Mesothelial cell of epicardium (in vitro differentiated cells): ENCODE measurements around the gene CD70. TPM values are rescaled to one million over a fixed set of nuclear protein-coding genes. Genes with fewer than 3 reads are reported as not detected.
A peak's percentile ranks its signal among the peaks of the same experiment; 100 is the strongest.
"Not testable (repeated sequence)": the region's sequence is repeated elsewhere in the genome, so short reads cannot be mapped to it uniquely, and the experiment has no call there.

ENCODE experiments used
- DNase-seq, 2 experiments: peaks; one replicate each; pipeline ENCODE4 v3.0.0; 2021; ENCODE audit warnings: low spot score in 2 of 2; ENCODE audit not compliant: unreplicated experiment in 2 of 2
- H3K27ac Mint-ChIP-seq: 2 replicates; pipeline ENCODE4 v1.8.0; 2021; ENCODE audit warnings: mixed read lengths
- H3K27me3 Mint-ChIP-seq: 2 replicates; pipeline ENCODE4 v1.8.0; 2021; ENCODE audit warnings: low read depth, mixed read lengths
- H3K36me3 Mint-ChIP-seq: 2 replicates; pipeline ENCODE4 v1.8.0; 2021; ENCODE audit warnings: mixed read lengths
- H3K4me1 Mint-ChIP-seq: 2 replicates; pipeline ENCODE4 v1.8.0; 2021; ENCODE audit warnings: mixed read lengths
- H3K4me3 Mint-ChIP-seq: 2 replicates; pipeline ENCODE4 v1.8.0; 2021; ENCODE audit warnings: mild to moderate bottlenecking, moderate library complexity, mixed read lengths
- H3K9me3 Mint-ChIP-seq: 2 replicates; pipeline ENCODE4 v1.8.0; 2021; ENCODE audit warnings: mixed read lengths
- total RNA-seq: library from RNA; stranded (reverse); gene quantifications from 3 replicates; pipeline ENCODE4 v1.2.1, GENCODE V29; 2021
- TF ChIP-seq, protein P1 (sequence below): fragments of 200-600 bp; sonication (generic); IDR thresholded peaks from one replicate; pipeline ENCODE4 v1.5.0; 2021; ENCODE audit warnings: antibody characterized with exemption; ENCODE audit not compliant: unreplicated experiment

The CD70 gene
- total RNA-seq, 1 donor from 2014 or later: not detected

DNA sequence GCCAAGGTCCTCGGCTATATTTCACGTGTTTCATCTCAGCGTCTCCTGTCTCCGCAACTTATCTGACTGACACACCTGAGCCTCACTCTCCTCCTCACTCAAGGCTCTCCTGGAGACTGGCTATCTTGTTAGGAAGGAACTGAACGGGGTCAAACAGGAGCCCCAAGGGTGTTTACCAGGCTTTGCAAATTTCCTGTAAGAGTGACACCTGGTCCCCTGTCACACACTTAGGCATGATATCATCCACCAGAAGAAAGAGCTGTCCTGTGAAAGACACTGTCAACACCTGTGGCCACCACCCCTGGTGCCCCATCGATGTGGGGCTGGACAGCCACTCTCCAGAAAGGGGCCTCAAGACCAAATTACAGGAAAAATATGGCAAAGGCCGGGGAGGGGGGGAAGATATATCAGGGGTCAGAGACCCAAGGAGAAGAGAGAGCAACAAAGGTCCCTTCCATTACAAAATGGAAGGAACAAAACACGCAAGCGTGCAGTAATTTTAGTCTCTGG lies 2.9 kb downstream of the CD70 start:
- H3K36me3 Mint-ChIP-seq: no peaks in the 10 kb centered on the region
- H3K4me1 Mint-ChIP-seq: peaks cover 7% of the 10 kb centered on the region
- TF ChIP-seq, protein P1, sequence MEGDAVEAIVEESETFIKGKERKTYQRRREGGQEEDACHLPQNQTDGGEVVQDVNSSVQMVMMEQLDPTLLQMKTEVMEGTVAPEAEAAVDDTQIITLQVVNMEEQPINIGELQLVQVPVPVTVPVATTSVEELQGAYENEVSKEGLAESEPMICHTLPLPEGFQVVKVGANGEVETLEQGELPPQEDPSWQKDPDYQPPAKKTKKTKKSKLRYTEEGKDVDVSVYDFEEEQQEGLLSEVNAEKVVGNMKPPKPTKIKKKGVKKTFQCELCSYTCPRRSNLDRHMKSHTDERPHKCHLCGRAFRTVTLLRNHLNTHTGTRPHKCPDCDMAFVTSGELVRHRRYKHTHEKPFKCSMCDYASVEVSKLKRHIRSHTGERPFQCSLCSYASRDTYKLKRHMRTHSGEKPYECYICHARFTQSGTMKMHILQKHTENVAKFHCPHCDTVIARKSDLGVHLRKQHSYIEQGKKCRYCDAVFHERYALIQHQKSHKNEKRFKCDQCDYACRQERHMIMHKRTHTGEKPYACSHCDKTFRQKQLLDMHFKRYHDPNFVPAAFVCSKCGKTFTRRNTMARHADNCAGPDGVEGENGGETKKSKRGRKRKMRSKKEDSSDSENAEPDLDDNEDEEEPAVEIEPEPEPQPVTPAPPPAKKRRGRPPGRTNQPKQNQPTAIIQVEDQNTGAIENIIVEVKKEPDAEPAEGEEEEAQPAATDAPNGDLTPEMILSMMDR: no peak
- no peak overlapping the region for H3K27ac Mint-ChIP-seq
- no peak for DNase-seq
- H3K4me3 Mint-ChIP-seq: no peak overlapping the region
- no peaks in the 10 kb centered on the region for H3K9me3 Mint-ChIP-seq
- H3K27me3 Mint-ChIP-seq: peaks cover 86% of the 10 kb centered on the region

DNA sequence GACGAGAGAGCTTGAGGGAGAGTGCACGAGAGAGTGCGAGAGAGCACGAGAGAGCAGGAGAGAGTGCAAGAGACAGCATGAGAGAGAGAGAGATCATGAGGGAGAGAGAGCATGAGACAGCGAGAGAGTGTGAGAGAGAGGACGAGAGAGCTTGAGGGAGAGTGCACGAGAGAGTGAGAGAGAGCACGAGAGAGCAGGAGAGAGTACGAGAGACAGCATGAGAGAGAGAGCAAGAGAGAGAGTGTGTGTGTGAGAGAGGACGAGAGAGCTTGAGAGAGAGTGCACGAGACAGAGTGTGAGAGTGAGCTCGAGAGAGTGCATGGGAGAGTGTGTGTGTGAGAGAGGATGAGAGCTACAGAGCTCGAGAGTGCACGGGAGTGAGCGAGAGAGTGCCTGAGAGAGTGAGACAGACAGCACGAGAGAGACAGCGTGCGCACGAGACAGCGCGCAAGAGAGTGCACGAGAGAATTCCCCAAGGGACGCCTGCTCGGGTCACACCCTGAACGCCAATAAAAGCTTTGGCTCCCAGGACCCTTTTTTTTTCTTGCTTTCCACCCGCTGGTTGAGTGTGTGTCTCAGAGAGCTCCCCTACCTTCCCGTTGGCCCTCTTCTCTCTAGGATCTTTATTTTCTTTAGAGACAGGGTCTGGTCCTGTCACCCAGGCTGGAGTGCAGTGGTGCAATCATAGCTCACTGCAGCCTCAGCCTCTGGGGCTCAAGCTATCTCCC lies 3.7 kb downstream of the CD70 start:
- Mint-ChIP-seq H3K36me3 (no peaks in the 10 kb centered on the region), H3K27me3 (peaks cover 79% of the 10 kb centered on the region), H3K4me1 (peaks cover 7% of the 10 kb centered on the region), H3K27ac (no peak overlapping the region), H3K4me3 (peak overlapping the region; percentile 34), H3K9me3 (no peaks in the 10 kb centered on the region)
- TF ChIP-seq, protein P1: no peak
- no peak for DNase-seq

DNA sequence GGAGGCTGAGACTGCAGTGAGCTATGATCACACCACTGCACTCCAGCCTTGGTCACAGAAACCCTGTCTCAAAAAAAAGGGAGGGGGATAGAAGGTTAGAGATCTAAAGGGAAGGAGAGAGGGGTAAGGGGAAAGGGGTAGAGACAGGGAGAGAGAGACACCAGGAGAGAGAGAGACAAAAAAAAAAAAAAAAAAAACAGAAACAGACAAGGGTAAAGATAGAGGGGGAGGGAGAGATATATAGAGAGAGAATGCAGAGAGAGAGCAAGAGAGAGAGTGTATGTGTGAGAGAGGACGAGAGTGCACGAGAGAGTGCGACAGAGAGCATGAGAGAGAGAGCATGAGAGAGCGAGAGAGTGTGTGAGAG lies 4.2 kb downstream of the CD70 start:
- H3K4me3 Mint-ChIP-seq: peak overlapping the region; percentile 34
- H3K27me3 Mint-ChIP-seq: peaks cover 76% of the 10 kb centered on the region
- no peaks in the 10 kb centered on the region for H3K9me3 Mint-ChIP-seq
- TF ChIP-seq, protein P1: no peak
- peaks cover 7% of the 10 kb centered on the region for H3K4me1 Mint-ChIP-seq
- no peaks in the 10 kb centered on the region for H3K36me3 Mint-ChIP-seq
- DNase-seq: no peak
- H3K27ac Mint-ChIP-seq: no peak overlapping the region

DNA sequence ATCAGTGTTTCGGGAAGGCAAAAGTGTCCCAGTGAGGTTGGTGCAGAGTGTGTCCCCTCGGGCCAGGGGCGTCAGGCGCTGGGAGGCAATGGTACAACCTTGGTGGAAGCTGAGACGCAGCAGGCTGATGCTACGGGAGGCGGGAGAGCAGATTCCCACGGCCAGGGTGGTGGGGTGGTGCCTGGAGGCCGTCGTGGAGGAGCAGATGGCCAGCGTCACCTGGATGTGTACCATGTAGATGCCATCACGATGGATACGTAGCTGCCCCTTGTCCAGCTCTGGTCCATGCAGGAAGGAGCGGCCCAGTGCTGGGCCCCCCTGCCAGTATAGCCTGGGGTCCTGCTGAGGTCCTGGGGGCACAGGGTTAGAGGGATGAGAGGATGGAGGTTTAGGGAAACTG lies 4.9 kb downstream of the CD70 start:
- H3K4me1 Mint-ChIP-seq: peaks cover 7% of the 10 kb centered on the region
- H3K4me3 Mint-ChIP-seq: no peak overlapping the region
- no peaks in the 10 kb centered on the region for H3K9me3 Mint-ChIP-seq
- H3K27ac Mint-ChIP-seq: no peak overlapping the region
- DNase-seq: no peak
- peaks cover 72% of the 10 kb centered on the region for H3K27me3 Mint-ChIP-seq
- no peaks in the 10 kb centered on the region for H3K36me3 Mint-ChIP-seq
- TF ChIP-seq, protein P1: no peak

DNA sequence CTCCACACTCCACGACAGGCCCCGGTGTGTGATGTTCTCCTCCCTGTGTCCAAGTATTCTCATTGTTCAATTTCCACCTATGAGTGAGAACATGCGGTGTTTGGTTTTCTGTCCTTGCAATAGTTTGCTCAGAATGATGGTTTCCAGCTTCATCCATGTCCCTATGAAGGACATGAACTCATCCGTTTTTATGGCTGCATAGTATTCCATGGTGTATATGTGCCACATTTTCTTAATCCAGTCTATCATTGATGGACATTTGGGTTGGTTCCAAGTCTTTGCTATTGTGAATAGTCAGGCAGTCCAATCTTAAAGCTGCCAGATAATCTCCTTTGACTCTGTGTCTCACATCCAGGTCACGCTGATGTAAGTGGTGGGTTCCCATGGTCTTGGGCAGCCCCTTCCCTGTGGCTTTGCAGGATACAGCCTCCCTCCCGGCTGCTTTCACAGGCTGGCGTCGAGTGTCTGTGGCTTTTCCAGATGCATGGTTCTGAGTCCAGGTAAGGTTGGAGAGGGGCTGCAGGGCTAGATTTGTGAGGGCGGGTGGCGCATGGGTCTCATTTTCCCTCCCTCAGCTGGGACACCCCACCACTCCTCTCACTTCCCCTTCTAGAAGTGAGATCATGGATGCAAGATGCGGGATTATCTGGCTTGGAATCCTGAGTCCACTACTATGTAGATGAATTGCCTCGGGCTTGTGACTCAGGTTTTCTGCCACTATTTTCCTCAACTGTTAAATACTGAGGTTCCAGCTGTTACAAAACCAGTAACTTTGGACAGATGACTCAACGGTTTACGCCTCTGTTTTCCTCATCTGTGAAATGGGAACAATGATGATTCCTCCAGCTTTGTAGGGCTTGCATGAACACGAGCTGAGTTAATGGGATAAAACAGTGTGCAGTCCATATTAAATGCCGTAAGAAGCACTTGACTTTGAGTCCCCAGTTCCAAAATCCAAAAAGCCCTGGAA lies 8.2 kb downstream of the CD70 start:
- H3K27me3 Mint-ChIP-seq: peaks cover 42% of the 10 kb centered on the region
- not testable (repeated sequence) for DNase-seq, H3K27ac Mint-ChIP-seq, H3K9me3 Mint-ChIP-seq, H3K4me1 Mint-ChIP-seq, H3K36me3 Mint-ChIP-seq, H3K4me3 Mint-ChIP-seq

DNA sequence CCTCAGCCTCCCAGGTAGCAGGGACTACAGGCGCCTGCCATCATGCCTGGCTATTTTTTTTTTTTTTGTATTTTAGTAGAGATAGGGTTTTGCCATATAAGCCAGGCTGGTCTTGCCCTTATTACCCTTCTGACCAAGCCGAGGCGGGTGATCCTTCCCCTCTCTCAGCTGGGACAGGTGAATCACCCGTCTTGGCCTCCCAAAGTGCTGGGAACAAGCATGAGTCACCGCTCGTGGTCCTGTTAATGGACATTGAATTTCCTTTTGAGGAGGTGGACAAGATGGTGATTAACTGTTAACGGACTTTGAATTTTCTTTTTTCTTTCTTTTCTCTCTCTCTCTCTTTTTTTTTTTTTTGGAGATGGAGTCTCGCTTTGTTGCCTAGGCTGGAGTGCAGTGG lies 10.6 kb downstream of the CD70 start:
- DNase-seq: no peak
- no peak overlapping the region for H3K27ac Mint-ChIP-seq
- no peaks in the 10 kb centered on the region for H3K36me3 Mint-ChIP-seq
- H3K4me3 Mint-ChIP-seq: no peak overlapping the region
- H3K4me1 Mint-ChIP-seq: no peaks in the 10 kb centered on the region
- H3K9me3 Mint-ChIP-seq: peaks cover 9% of the 10 kb centered on the region
- TF ChIP-seq, protein P1: no peak
- peaks cover 18% of the 10 kb centered on the region for H3K27me3 Mint-ChIP-seq
